ENCODE measurements around the gene RGPD4. TPM values are rescaled to one million over a fixed set of nuclear protein-coding genes. Genes with fewer than 3 reads are reported as not detected.

The RGPD4 gene
- total RNA-seq, 1 experiment from 2014 or later = 0.04 TPM

DNA sequence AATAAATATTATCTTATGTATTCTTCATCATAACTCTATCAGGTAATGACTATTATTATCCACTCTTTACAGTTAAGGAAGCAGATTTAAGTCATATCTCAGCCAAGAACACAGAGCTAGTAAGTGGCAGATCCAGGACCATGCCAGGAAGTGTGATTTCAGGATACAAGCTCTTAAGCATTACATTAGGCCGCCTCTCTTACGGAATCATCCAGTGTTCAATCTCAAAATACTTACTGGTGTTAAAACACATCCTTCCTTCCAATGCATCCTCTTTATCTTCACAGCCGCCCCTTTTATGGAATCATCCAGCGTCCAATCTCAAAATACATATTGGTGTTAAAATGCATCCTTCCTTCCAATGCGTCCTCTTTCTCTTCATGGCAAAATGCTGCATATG is 14.7 kb upstream of the RGPD4 start:
- no peak overlapping the region for H3K27ac Mint-ChIP-seq
- peaks cover 5% of the 10 kb centered on the region for H3K9me3 Mint-ChIP-seq
- ATAC-seq = no peak
- CTCF ChIA-PET = no interaction called here
- no peak for DNase-seq (ENCODE audit: low spot score)
- TF ChIP-seq, protein P1, sequence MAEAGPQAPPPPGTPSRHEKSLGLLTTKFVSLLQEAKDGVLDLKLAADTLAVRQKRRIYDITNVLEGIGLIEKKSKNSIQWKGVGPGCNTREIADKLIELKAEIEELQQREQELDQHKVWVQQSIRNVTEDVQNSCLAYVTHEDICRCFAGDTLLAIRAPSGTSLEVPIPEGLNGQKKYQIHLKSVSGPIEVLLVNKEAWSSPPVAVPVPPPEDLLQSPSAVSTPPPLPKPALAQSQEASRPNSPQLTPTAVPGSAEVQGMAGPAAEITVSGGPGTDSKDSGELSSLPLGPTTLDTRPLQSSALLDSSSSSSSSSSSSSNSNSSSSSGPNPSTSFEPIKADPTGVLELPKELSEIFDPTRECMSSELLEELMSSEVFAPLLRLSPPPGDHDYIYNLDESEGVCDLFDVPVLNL (CRISPR knock-in tag; IDR thresholded peaks at IDR 0.05; ENCODE audit: borderline replicate concordance, low read depth) = no peak
- TF ChIP-seq NR2C2 (CRISPR knock-in tag; IDR thresholded peaks at IDR 0.05) = no peak
- TF ChIP-seq RELA (CRISPR knock-in tag; IDR thresholded peaks at IDR 0.05; ENCODE audit: borderline replicate concordance) = no peak
- TF ChIP-seq, protein P2, sequence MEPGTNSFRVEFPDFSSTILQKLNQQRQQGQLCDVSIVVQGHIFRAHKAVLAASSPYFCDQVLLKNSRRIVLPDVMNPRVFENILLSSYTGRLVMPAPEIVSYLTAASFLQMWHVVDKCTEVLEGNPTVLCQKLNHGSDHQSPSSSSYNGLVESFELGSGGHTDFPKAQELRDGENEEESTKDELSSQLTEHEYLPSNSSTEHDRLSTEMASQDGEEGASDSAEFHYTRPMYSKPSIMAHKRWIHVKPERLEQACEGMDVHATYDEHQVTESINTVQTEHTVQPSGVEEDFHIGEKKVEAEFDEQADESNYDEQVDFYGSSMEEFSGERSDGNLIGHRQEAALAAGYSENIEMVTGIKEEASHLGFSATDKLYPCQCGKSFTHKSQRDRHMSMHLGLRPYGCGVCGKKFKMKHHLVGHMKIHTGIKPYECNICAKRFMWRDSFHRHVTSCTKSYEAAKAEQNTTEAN (CRISPR knock-in tag; IDR thresholded peaks at IDR 0.05) = no peak
- no peak for TF ChIP-seq EMX1 (CRISPR knock-in tag; IDR thresholded peaks at IDR 0.05)
- TF ChIP-seq, protein P3, sequence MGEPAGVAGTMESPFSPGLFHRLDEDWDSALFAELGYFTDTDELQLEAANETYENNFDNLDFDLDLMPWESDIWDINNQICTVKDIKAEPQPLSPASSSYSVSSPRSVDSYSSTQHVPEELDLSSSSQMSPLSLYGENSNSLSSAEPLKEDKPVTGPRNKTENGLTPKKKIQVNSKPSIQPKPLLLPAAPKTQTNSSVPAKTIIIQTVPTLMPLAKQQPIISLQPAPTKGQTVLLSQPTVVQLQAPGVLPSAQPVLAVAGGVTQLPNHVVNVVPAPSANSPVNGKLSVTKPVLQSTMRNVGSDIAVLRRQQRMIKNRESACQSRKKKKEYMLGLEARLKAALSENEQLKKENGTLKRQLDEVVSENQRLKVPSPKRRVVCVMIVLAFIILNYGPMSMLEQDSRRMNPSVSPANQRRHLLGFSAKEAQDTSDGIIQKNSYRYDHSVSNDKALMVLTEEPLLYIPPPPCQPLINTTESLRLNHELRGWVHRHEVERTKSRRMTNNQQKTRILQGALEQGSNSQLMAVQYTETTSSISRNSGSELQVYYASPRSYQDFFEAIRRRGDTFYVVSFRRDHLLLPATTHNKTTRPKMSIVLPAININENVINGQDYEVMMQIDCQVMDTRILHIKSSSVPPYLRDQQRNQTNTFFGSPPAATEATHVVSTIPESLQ (CRISPR knock-in tag; IDR thresholded peaks at IDR 0.05) = no peak
- no peak for TF ChIP-seq OVOL2 (CRISPR knock-in tag; IDR thresholded peaks at IDR 0.05; ENCODE audit: borderline replicate concordance)
- TF ChIP-seq FOXJ3 (CRISPR knock-in tag; IDR thresholded peaks at IDR 0.05; ENCODE audit: borderline replicate concordance) = no peak
- no peak for TF ChIP-seq GABPB1 (CRISPR knock-in tag; IDR thresholded peaks at IDR 0.05)
- POLR2A ChIA-PET = no interaction called here
- H3K4me3 Mint-ChIP-seq = no peak overlapping the region
- H3K36me3 Mint-ChIP-seq = peaks cover 4% of the 10 kb centered on the region; the same call in 1 of the 2 replicates
- H3K27me3 Mint-ChIP-seq (ENCODE audit: low read depth) = no peaks in the 10 kb centered on the region
- H3K4me1 Mint-ChIP-seq = peaks cover 17% of the 10 kb centered on the region

DNA sequence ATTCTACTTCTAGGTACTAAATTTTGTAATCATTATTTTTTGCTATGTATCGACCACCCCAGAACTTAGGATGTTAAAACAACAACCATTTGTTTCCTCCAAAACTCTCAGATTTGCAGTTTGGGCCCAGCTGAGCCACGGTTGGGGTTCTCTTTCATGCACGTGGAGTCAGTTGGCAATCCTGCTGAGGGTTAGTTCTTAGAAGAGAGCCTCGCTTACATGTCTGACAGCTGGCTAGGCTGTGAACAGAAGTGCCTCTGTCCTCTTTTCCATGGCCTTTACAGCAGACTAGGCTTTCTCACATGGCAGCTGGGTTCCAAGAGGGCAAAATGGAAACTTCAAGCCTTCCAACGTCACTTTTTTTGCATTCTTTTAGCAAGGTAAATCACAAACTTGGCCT is 9.3 kb upstream of the RGPD4 start:
- Mint-ChIP-seq H3K9me3 (peaks cover 5% of the 10 kb centered on the region), H3K4me3 (no peak overlapping the region), H3K27me3 (ENCODE audit: low read depth) (no peaks in the 10 kb centered on the region), H3K4me1 (no peaks in the 10 kb centered on the region), H3K36me3 (peaks cover 4% of the 10 kb centered on the region; the same call in 1 of the 2 replicates), H3K27ac (no peak overlapping the region)
- ChIA-PET CTCF (no interaction called here), POLR2A (no interaction called here)
- TF ChIP-seq NR1H2 (CRISPR knock-in tag; IDR thresholded peaks at IDR 0.05) (no peak), NFE2L1 (CRISPR knock-in tag; IDR thresholded peaks at IDR 0.05) (no peak), PRRX2 (CRISPR knock-in tag; IDR thresholded peaks at IDR 0.05) (no peak), FOXK1 (CRISPR knock-in tag; IDR thresholded peaks at IDR 0.05) (no peak)
- TF ChIP-seq, protein P1 (CRISPR knock-in tag; IDR thresholded peaks at IDR 0.05; ENCODE audit: borderline replicate concordance, low read depth) = no peak
- DNase-seq (ENCODE audit: low spot score) (no peak), ATAC-seq (no peak)

DNA sequence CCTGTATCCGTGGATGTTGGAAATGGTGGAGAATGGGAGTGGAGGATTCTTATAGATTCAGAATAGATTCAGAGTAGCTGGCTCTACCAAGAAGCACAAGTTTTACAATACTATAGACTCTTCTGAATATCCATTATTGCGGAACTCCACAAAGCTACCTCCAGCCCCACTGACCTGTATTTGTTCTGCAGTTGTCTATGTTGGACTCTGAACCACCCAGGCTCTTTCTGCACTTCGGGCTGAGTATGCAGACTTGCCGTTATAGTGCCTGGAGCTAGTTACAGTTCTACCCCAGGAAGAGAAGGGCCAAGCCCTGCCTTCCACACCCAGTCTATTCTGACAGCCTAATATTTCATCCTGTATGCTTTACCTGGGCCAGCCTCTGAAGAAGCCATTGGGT is 4.4 kb upstream of the RGPD4 start:
- Mint-ChIP-seq H3K9me3 (no peaks in the 10 kb centered on the region), H3K4me3 (no peak overlapping the region), H3K27ac (no peak overlapping the region), H3K36me3 (no peaks in the 10 kb centered on the region), H3K27me3 (ENCODE audit: low read depth) (no peaks in the 10 kb centered on the region), H3K4me1 (no peaks in the 10 kb centered on the region)
- ChIA-PET CTCF (interaction anchor here (0.6 kb wide), 1 partner anchor 12 kb away, joined by 3 read pairs; no protein-coding TSS in a partner anchor), POLR2A (no interaction called here)
- ATAC-seq (no peak), DNase-seq (ENCODE audit: low spot score) (no peak)
- TF ChIP-seq NFE2L1 (CRISPR knock-in tag; IDR thresholded peaks at IDR 0.05) (no peak), GABPB1 (CRISPR knock-in tag; IDR thresholded peaks at IDR 0.05) (no peak), GTF2I (CRISPR knock-in tag; conservative IDR thresholded peaks at IDR 0.05) (no peak)
- TF ChIP-seq, protein P4, sequence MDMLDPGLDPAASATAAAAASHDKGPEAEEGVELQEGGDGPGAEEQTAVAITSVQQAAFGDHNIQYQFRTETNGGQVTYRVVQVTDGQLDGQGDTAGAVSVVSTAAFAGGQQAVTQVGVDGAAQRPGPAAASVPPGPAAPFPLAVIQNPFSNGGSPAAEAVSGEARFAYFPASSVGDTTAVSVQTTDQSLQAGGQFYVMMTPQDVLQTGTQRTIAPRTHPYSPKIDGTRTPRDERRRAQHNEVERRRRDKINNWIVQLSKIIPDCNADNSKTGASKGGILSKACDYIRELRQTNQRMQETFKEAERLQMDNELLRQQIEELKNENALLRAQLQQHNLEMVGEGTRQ (CRISPR knock-in tag; IDR thresholded peaks at IDR 0.05) = no peak
- TF ChIP-seq, protein P5, sequence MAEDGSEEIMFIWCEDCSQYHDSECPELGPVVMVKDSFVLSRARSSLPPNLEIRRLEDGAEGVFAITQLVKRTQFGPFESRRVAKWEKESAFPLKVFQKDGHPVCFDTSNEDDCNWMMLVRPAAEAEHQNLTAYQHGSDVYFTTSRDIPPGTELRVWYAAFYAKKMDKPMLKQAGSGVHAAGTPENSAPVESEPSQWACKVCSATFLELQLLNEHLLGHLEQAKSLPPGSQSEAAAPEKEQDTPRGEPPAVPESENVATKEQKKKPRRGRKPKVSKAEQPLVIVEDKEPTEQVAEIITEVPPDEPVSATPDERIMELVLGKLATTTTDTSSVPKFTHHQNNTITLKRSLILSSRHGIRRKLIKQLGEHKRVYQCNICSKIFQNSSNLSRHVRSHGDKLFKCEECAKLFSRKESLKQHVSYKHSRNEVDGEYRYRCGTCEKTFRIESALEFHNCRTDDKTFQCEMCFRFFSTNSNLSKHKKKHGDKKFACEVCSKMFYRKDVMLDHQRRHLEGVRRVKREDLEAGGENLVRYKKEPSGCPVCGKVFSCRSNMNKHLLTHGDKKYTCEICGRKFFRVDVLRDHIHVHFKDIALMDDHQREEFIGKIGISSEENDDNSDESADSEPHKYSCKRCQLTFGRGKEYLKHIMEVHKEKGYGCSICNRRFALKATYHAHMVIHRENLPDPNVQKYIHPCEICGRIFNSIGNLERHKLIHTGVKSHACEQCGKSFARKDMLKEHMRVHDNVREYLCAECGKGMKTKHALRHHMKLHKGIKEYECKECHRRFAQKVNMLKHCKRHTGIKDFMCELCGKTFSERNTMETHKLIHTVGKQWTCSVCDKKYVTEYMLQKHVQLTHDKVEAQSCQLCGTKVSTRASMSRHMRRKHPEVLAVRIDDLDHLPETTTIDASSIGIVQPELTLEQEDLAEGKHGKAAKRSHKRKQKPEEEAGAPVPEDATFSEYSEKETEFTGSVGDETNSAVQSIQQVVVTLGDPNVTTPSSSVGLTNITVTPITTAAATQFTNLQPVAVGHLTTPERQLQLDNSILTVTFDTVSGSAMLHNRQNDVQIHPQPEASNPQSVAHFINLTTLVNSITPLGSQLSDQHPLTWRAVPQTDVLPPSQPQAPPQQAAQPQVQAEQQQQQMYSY (CRISPR knock-in tag; IDR thresholded peaks at IDR 0.05) = no peak
- TF ChIP-seq, protein P6, sequence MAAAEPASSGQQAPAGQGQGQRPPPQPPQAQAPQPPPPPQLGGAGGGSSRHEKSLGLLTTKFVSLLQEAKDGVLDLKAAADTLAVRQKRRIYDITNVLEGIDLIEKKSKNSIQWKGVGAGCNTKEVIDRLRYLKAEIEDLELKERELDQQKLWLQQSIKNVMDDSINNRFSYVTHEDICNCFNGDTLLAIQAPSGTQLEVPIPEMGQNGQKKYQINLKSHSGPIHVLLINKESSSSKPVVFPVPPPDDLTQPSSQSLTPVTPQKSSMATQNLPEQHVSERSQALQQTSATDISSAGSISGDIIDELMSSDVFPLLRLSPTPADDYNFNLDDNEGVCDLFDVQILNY (CRISPR knock-in tag; IDR thresholded peaks at IDR 0.05) = no peak
- TF ChIP-seq, protein P7, sequence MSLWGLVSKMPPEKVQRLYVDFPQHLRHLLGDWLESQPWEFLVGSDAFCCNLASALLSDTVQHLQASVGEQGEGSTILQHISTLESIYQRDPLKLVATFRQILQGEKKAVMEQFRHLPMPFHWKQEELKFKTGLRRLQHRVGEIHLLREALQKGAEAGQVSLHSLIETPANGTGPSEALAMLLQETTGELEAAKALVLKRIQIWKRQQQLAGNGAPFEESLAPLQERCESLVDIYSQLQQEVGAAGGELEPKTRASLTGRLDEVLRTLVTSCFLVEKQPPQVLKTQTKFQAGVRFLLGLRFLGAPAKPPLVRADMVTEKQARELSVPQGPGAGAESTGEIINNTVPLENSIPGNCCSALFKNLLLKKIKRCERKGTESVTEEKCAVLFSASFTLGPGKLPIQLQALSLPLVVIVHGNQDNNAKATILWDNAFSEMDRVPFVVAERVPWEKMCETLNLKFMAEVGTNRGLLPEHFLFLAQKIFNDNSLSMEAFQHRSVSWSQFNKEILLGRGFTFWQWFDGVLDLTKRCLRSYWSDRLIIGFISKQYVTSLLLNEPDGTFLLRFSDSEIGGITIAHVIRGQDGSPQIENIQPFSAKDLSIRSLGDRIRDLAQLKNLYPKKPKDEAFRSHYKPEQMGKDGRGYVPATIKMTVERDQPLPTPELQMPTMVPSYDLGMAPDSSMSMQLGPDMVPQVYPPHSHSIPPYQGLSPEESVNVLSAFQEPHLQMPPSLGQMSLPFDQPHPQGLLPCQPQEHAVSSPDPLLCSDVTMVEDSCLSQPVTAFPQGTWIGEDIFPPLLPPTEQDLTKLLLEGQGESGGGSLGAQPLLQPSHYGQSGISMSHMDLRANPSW (CRISPR knock-in tag; conservative IDR thresholded peaks at IDR 0.05; ENCODE audit: low read depth) = no peak
